Activated CD4-positive, alpha-beta memory T cell treated with anti-CD3 and anti-CD28 coated beads, Interleukin-2, amount 10 ng/mL, durations not matched to agents 7 days and 5 days (primary cell): ENCODE measurements around the gene PPP3CB. TPM values are rescaled to one million over a fixed set of nuclear protein-coding genes. Genes with fewer than 3 reads are reported as not detected.
A peak's percentile ranks its signal among the peaks of the same experiment; 100 is the strongest.

Experiments
- CTCF ChIA-PET: fragments of 350-600 bp; sonication (Branson Sonifier 250); formaldehyde crosslinking; loops from one replicate; lab custom pipeline; 2021; ENCODE audit warnings: antibody characterized with exemption, inconsistent platforms; lab: Charles Lee
- POLR2A ChIA-PET: fragments of 350-600 bp; sonication (Branson Sonifier 250); formaldehyde crosslinking; loops from one replicate; lab custom pipeline; 2021; ENCODE audit warnings: antibody characterized with exemption; lab: Charles Lee
- DNase-seq: peaks from one replicate; pipeline ENCODE4 v3.0.0-alpha.2; 2020
- H3K27ac Mint-ChIP-seq: one replicate; pipeline ENCODE4 v1.8.0; 2021; ENCODE audit warnings: mild to moderate bottlenecking, mixed read lengths
- H3K27me3 Mint-ChIP-seq: one replicate; pipeline ENCODE4 v1.8.0; 2021; ENCODE audit warnings: mixed read lengths
- H3K36me3 Mint-ChIP-seq: one replicate; pipeline ENCODE4 v1.8.0; 2021; ENCODE audit warnings: low read depth, mixed read lengths
- H3K4me1 Mint-ChIP-seq: one replicate; pipeline ENCODE4 v1.8.0; 2021; ENCODE audit warnings: mixed read lengths
- H3K4me3 Mint-ChIP-seq: one replicate; pipeline ENCODE4 v1.8.0; 2021; ENCODE audit warnings: mild to moderate bottlenecking, mixed read lengths
- H3K9me3 Mint-ChIP-seq: one replicate; pipeline ENCODE4 v1.8.0; 2021; ENCODE audit warnings: mixed read lengths
- total RNA-seq, 2 experiments: library from RNA; stranded (reverse); gene quantifications; one replicate each; pipeline ENCODE4 v1.2.3, GENCODE V29; 2021

PPP3CB gene
- total RNA-seq, 2 experiments from 2014 or later = 53.4 to 55.4 TPM

DNA sequence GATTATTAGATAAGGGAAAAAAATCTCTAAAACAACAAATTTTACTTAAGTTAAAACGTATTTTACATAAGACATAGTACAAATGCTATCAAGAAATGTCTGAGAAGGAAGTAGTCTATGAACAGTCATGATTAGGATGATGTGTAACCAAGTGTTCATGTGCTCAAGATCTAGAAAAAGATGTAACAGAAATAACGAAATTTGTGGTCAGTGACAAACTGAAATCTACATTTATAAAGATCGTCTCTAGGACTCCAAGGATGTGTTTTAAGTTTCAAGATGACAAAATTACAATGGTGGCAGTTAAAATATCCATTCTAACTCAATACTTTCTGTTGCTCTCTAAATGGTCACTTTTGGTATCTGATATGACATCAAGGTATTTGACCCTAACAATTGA, 17.2 kb downstream of the PPP3CB start:
- peak overlapping the region; percentile 79 for H3K27ac Mint-ChIP-seq
- no peak for DNase-seq
- H3K36me3 Mint-ChIP-seq = peaks cover 47% of the 10 kb centered on the region
- peaks cover 40% of the 10 kb centered on the region for H3K4me1 Mint-ChIP-seq
- H3K4me3 Mint-ChIP-seq = peak overlapping the region; percentile 11
- ChIA-PET CTCF (interaction anchor here (1.3 kb wide), 1 partner anchor 294 kb away, joined by 3 read pairs; no protein-coding TSS in a partner anchor), POLR2A (interaction anchor here (1.1 to 4.7 kb wide), 3 partner anchors 14 to 65 kb away, joined by 3 to 60 read pairs (median 16); partner anchors contain the start of gene PPP3CB)
- H3K27me3 Mint-ChIP-seq = no peaks in the 10 kb centered on the region
- H3K9me3 Mint-ChIP-seq = no peaks in the 10 kb centered on the region

GRCh38 chr10:73471226-73471625, 24.6 kb downstream of the PPP3CB start:
- POLR2A ChIA-PET = interaction anchor here (2.2 kb wide), 1 partner anchor 24 kb away, joined by 7 read pairs; the partner anchor contains the start of gene PPP3CB
- peaks cover 52% of the 10 kb centered on the region for H3K36me3 Mint-ChIP-seq
- H3K27me3 Mint-ChIP-seq = no peaks in the 10 kb centered on the region
- peaks cover 14% of the 10 kb centered on the region for H3K4me1 Mint-ChIP-seq
- CTCF ChIA-PET = no interaction called here
- H3K27ac Mint-ChIP-seq = no peak overlapping the region
- no peak overlapping the region for H3K4me3 Mint-ChIP-seq
- no peak for DNase-seq
- H3K9me3 Mint-ChIP-seq = no peaks in the 10 kb centered on the region

GRCh38 chr10:73469579-73469978, 26.2 kb downstream of the PPP3CB start:
- H3K27me3 Mint-ChIP-seq = no peaks in the 10 kb centered on the region
- ChIA-PET POLR2A (interaction anchor here (1.3 kb wide), 1 partner anchor 25 kb away, joined by 5 read pairs; no protein-coding TSS in a partner anchor), CTCF (interaction anchor here (0.6 kb wide), 1 partner anchor 187 kb away, joined by 3 read pairs; no protein-coding TSS in a partner anchor)
- peaks cover 51% of the 10 kb centered on the region for H3K36me3 Mint-ChIP-seq
- H3K4me3 Mint-ChIP-seq = no peak overlapping the region
- no peak overlapping the region for H3K27ac Mint-ChIP-seq
- no peaks in the 10 kb centered on the region for H3K9me3 Mint-ChIP-seq
- no peak for DNase-seq
- H3K4me1 Mint-ChIP-seq = peaks cover 14% of the 10 kb centered on the region

GRCh38 chr10:73467206-73467605, 28.6 kb downstream of the PPP3CB start:
- Mint-ChIP-seq H3K4me1 (peaks cover 12% of the 10 kb centered on the region), H3K27me3 (no peaks in the 10 kb centered on the region), H3K9me3 (no peaks in the 10 kb centered on the region), H3K36me3 (peaks cover 54% of the 10 kb centered on the region), H3K27ac (no peak overlapping the region), H3K4me3 (no peak overlapping the region)
- ChIA-PET CTCF (interaction anchor here (0.9 kb wide), 1 partner anchor 12 kb away, joined by 3 read pairs; no protein-coding TSS in a partner anchor), POLR2A (interaction anchor here (0.6 to 2.9 kb wide), 5 partner anchors 11 to 220 kb away, joined by 3 to 16 read pairs (median 3); partner anchors contain the start of gene PPP3CB)
- DNase-seq = no peak

GRCh38 chr10:73465978-73466726, 29.7 kb downstream of the PPP3CB start:
- Mint-ChIP-seq H3K36me3 (peaks cover 52% of the 10 kb centered on the region), H3K27ac (no peak overlapping the region), H3K4me1 (peaks cover 12% of the 10 kb centered on the region), H3K9me3 (no peaks in the 10 kb centered on the region), H3K27me3 (no peaks in the 10 kb centered on the region), H3K4me3 (no peak overlapping the region)
- POLR2A ChIA-PET = interaction anchor here (1.2 to 2.9 kb wide), 2 partner anchors 29 to 53 kb away, joined by 4 to 16 read pairs; partner anchors contain the start of genes ANXA7 and PPP3CB
- DNase-seq = no peak
- CTCF ChIA-PET = no interaction called here

DNA sequence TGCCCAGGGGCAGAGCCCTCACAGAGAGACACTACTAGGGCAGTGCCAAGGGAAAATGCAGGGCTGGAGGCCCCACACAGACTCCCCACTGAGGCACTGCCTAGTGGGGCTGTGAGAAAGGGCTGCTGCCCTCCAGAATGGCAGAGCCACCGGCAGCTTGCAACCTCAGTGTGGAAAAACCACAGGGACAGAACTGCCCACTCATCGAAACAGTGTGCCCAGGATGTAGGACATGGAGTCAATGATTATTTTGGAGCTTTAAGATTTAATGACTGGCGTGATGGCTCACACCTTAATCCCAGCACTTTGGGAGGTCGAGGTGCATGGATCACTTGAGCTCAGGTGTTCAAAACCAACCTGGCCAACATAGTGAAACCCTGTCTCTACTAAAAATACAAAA, 34.9 kb downstream of the PPP3CB start:
- Mint-ChIP-seq H3K27ac (no peak overlapping the region), H3K4me1 (no peaks in the 10 kb centered on the region), H3K27me3 (no peaks in the 10 kb centered on the region), H3K4me3 (no peak overlapping the region), H3K36me3 (peaks cover 50% of the 10 kb centered on the region), H3K9me3 (no peaks in the 10 kb centered on the region)
- CTCF ChIA-PET = no interaction called here
- no peak for DNase-seq
- POLR2A ChIA-PET = no interaction called here

DNA sequence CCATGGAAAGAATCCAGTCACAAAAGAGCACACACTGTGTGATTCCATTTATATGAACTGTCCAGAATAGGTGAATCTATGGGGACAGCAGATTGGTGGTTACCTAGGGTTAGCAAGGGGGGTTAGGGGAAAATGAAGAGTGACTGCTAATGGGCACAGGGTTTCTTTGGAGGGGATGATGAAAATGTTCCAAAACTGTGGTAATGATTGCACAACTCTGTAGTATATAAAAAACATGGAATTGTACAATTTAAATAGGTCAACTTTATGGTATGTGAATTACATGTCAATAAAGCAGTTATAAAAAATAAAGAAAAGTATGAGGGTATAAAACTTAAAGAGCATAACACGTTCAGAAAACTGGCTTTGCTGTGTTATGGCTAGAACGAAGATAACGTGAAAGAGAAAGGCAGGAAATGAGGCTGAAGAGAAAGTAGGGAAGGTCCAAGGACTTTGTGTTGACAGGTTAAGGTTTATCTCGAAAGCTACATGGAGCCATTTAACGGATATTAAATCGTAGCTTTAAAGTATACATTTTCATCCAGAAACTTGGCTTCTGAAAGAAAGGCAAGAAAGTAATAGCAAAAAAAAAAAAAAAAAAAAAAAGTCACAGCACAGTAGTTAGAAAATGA, 36.0 kb downstream of the PPP3CB start:
- H3K9me3 Mint-ChIP-seq = no peaks in the 10 kb centered on the region
- no peak overlapping the region for H3K27ac Mint-ChIP-seq
- H3K4me1 Mint-ChIP-seq = no peaks in the 10 kb centered on the region
- no peak overlapping the region for H3K4me3 Mint-ChIP-seq
- DNase-seq = no peak
- ChIA-PET POLR2A (no interaction called here), CTCF (no interaction called here)
- peaks cover 45% of the 10 kb centered on the region for H3K36me3 Mint-ChIP-seq
- H3K27me3 Mint-ChIP-seq = no peaks in the 10 kb centered on the region

GRCh38 chr10:73456187-73456890, 39.5 kb downstream of the PPP3CB start:
- ChIA-PET POLR2A (interaction anchor here (0.8 to 1.5 kb wide), 2 partner anchors 11 to 38 kb away, joined by 3 to 5 read pairs; no protein-coding TSS in a partner anchor), CTCF (interaction anchor here (1.9 kb wide), 1 partner anchor 188 kb away, joined by 4 read pairs; no protein-coding TSS in a partner anchor)
- H3K27ac Mint-ChIP-seq = no peak overlapping the region
- H3K36me3 Mint-ChIP-seq = peaks cover 40% of the 10 kb centered on the region
- H3K4me3 Mint-ChIP-seq = no peak overlapping the region
- H3K9me3 Mint-ChIP-seq = no peaks in the 10 kb centered on the region
- no peak for DNase-seq
- H3K27me3 Mint-ChIP-seq = no peaks in the 10 kb centered on the region
- H3K4me1 Mint-ChIP-seq = no peaks in the 10 kb centered on the region

DNA sequence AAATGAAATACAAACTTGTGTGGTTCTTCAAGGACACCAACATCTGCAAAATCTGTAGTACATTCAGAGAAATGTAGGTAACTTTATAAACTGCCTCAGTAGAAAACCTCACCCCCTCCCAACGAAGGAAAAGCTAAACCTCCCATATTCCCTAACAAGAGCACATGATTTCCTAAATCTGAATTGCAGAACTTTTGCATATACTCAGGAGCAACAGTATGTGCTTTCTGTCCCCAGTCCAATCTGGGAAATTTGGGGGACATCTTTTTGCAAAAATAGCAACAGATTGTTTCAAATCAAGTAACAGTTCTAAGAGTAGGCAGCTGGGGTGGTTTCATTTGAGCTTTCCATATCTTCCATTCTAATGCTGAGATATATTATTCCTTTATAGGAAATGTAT, 46.7 kb downstream of the PPP3CB start:
- CTCF ChIA-PET = no interaction called here
- Mint-ChIP-seq H3K9me3 (no peaks in the 10 kb centered on the region), H3K27ac (no peak overlapping the region), H3K4me1 (no peaks in the 10 kb centered on the region), H3K4me3 (no peak overlapping the region), H3K27me3 (no peaks in the 10 kb centered on the region), H3K36me3 (peaks cover 20% of the 10 kb centered on the region)
- POLR2A ChIA-PET = no interaction called here
- no peak for DNase-seq

DNA sequence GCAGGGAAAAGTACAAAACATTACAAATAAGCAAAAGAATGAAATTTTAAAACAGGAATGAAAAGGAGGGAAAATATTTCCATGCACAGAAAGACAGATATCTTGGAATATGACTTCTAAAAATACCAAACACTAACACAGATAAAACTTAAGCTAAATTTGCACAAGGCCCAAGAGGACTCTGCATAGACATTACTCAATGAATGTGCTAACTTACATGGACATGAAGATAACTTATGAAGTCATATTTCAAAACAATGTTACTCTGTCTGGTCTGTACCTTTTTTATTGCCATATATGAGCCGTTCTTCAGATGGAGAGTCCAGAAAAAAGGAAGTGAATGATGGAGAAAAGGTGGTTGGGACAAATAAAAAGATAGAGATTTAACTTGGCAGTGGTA, 47.4 kb downstream of the PPP3CB start:
- Mint-ChIP-seq H3K4me1 (no peaks in the 10 kb centered on the region), H3K9me3 (no peaks in the 10 kb centered on the region), H3K4me3 (no peak overlapping the region), H3K27me3 (no peaks in the 10 kb centered on the region), H3K27ac (no peak overlapping the region), H3K36me3 (peaks cover 16% of the 10 kb centered on the region)
- no peak for DNase-seq
- CTCF ChIA-PET = no interaction called here
- POLR2A ChIA-PET = no interaction called here

- Mint-ChIP-seq H3K4me1 (no peaks in the 10 kb centered on the region), H3K27me3 (no peaks in the 10 kb centered on the region), H3K9me3 (no peaks in the 10 kb centered on the region), H3K36me3 (peaks cover 19% of the 10 kb centered on the region), H3K4me3 (no peak overlapping the region), H3K27ac (no peak overlapping the region)
- ChIA-PET CTCF (no interaction called here), POLR2A (interaction anchor here (1.0 kb wide), 1 partner anchor 60 kb away, joined by 3 read pairs; no protein-coding TSS in a partner anchor)
- no peak for DNase-seq
Measured at GRCh38 chr10:73446926-73447325, 48.9 kb downstream of the PPP3CB start.

DNA sequence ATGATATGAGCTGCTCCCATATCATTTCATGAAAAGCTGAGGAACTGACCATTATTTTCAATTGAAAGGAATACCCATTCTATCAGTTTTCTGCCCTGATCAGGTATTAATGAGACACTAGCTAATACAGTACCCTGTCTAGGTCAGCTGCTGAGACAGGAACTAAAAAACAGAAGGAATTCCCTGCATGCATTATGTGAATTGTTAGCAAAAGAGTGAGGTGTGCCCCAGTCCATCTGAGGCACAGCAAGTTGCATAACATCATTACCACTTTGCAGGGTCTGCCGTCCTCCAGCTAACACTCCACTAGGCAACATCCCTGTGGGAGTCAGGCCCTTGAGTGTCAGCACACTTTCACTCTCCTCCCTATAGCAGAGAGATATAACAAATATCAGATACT, 51.4 kb downstream of the PPP3CB start:
- H3K9me3 Mint-ChIP-seq = no peaks in the 10 kb centered on the region
- peaks cover 23% of the 10 kb centered on the region for H3K36me3 Mint-ChIP-seq
- no peaks in the 10 kb centered on the region for H3K27me3 Mint-ChIP-seq
- peaks cover 3% of the 10 kb centered on the region for H3K4me1 Mint-ChIP-seq
- ChIA-PET CTCF (interaction anchor here (1.1 kb wide), 1 partner anchor 199 kb away, joined by 3 read pairs; no protein-coding TSS in a partner anchor), POLR2A (interaction anchor here (1.0 to 1.1 kb wide), 2 partner anchors 39 to 50 kb away, joined by 3 read pairs; no protein-coding TSS in a partner anchor)
- no peak overlapping the region for H3K27ac Mint-ChIP-seq
- H3K4me3 Mint-ChIP-seq = no peak overlapping the region
- DNase-seq = no peak
